Dendritic cell treated with granulocyte-macrophage colony-stimulating factor and Interleukin-4, amounts not matched to agents 40 ng/mL and 50 ng/mL, for 4 days (primary cell): ENCODE results near the gene LTBP3.

Experiments used
- H3K27ac Mint-ChIP-seq: one replicate; pipeline ENCODE4 v1.8.0; 2022; ENCODE audit warnings: mild to moderate bottlenecking, mixed read lengths
- H3K27me3 Mint-ChIP-seq: one replicate; pipeline ENCODE4 v1.8.0; 2022; ENCODE audit warnings: mild to moderate bottlenecking, mixed read lengths
- H3K36me3 Mint-ChIP-seq: one replicate; pipeline ENCODE4 v1.8.0; 2022; ENCODE audit warnings: low read depth, mixed read lengths
- H3K4me1 Mint-ChIP-seq: one replicate; pipeline ENCODE4 v1.8.0; 2022; ENCODE audit warnings: low read depth, mixed read lengths
- H3K4me3 Mint-ChIP-seq: one replicate; pipeline ENCODE4 v1.8.0; 2022; ENCODE audit warnings: mild to moderate bottlenecking, moderate library complexity, mixed read lengths
- H3K9me3 Mint-ChIP-seq: one replicate; pipeline ENCODE4 v1.8.0; 2022; ENCODE audit warnings: mixed read lengths
- intact Hi-C: fragments of 100-400 bp; cut with micrococcal nuclease; formaldehyde crosslinking; loops from one replicate; pipeline ENCODE4 v1.15.0; 2022

The LTBP3 gene

GRCh38 chr11:65580031-65580692 is 22.0 kb upstream of the LTBP3 start:
- peak overlapping the region; percentile 72 for H3K27ac Mint-ChIP-seq
- no peaks in the 10 kb centered on the region for H3K27me3 Mint-ChIP-seq
- H3K9me3 Mint-ChIP-seq, result no peaks in the 10 kb centered on the region
- H3K36me3 Mint-ChIP-seq, result peaks cover 95% of the 10 kb centered on the region
- H3K4me1 Mint-ChIP-seq, result peaks cover 76% of the 10 kb centered on the region
- intact Hi-C loops, result no loop called here
- no peak overlapping the region for H3K4me3 Mint-ChIP-seq

DNA sequence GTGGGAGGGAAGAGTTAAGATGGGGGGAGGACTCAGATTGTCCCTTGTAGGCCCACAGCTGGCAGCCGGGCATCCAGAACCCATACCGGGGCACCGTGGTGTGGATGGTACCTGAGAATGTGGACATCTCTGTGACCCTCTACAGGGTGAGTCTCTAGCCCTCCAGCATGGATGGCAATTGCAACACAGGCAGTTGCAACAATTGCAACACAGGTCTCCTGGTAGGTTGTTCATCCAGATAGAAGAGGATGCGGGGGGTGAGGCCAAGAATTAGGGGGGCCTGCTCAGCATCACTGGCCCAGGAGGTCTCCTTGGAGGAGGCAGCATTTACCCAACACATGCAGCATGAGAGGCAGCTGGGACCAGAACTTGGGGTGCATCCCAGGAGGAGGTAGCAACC is 21.1 kb upstream of the LTBP3 start:
- Mint-ChIP-seq H3K27ac (peak overlapping the region; percentile 90), H3K4me3 (peak overlapping the region; percentile 21), H3K36me3 (peaks cover 94% of the 10 kb centered on the region), H3K9me3 (no peaks in the 10 kb centered on the region), H3K4me1 (peaks cover 77% of the 10 kb centered on the region), H3K27me3 (no peaks in the 10 kb centered on the region)
- intact Hi-C loops, result no loop called here

GRCh38 chr11:65578667-65579066 is 20.5 kb upstream of the LTBP3 start:
- H3K4me3 Mint-ChIP-seq, result peak overlapping the region; percentile 92
- H3K4me1 Mint-ChIP-seq, result peaks cover 76% of the 10 kb centered on the region
- H3K27me3 Mint-ChIP-seq, result no peaks in the 10 kb centered on the region

GRCh38 chr11:65578134-65578533 is 20.0 kb upstream of the LTBP3 start:
- H3K9me3 Mint-ChIP-seq, result no peaks in the 10 kb centered on the region
- peak overlapping the region; percentile 90 for H3K27ac Mint-ChIP-seq
- intact Hi-C loops, result no loop called here
- H3K4me1 Mint-ChIP-seq, result peaks cover 76% of the 10 kb centered on the region
- H3K36me3 Mint-ChIP-seq, result peaks cover 94% of the 10 kb centered on the region
- H3K4me3 Mint-ChIP-seq, result peak overlapping the region; percentile 92
- no peaks in the 10 kb centered on the region for H3K27me3 Mint-ChIP-seq

More at GRCh38 chr11:65578667-65579066, 20.5 kb upstream of the LTBP3 start:
- Mint-ChIP-seq H3K36me3 (peaks cover 94% of the 10 kb centered on the region), H3K9me3 (no peaks in the 10 kb centered on the region), H3K27ac (peak overlapping the region; percentile 90)
- intact Hi-C loops, result no loop called here

- intact Hi-C loops, result loop anchor here (1.0 kb wide), 1 partner anchor 10 kb away; no protein-coding TSS in a partner anchor
- H3K9me3 Mint-ChIP-seq, result no peaks in the 10 kb centered on the region
- H3K27ac Mint-ChIP-seq, result peak overlapping the region; percentile 90
- peak overlapping the region; percentile 92 for H3K4me3 Mint-ChIP-seq
- H3K36me3 Mint-ChIP-seq, result peaks cover 91% of the 10 kb centered on the region
- no peaks in the 10 kb centered on the region for H3K27me3 Mint-ChIP-seq
- peaks cover 73% of the 10 kb centered on the region for H3K4me1 Mint-ChIP-seq
Measured at GRCh38 chr11:65577756-65578109, 19.6 kb upstream of the LTBP3 start.

DNA sequence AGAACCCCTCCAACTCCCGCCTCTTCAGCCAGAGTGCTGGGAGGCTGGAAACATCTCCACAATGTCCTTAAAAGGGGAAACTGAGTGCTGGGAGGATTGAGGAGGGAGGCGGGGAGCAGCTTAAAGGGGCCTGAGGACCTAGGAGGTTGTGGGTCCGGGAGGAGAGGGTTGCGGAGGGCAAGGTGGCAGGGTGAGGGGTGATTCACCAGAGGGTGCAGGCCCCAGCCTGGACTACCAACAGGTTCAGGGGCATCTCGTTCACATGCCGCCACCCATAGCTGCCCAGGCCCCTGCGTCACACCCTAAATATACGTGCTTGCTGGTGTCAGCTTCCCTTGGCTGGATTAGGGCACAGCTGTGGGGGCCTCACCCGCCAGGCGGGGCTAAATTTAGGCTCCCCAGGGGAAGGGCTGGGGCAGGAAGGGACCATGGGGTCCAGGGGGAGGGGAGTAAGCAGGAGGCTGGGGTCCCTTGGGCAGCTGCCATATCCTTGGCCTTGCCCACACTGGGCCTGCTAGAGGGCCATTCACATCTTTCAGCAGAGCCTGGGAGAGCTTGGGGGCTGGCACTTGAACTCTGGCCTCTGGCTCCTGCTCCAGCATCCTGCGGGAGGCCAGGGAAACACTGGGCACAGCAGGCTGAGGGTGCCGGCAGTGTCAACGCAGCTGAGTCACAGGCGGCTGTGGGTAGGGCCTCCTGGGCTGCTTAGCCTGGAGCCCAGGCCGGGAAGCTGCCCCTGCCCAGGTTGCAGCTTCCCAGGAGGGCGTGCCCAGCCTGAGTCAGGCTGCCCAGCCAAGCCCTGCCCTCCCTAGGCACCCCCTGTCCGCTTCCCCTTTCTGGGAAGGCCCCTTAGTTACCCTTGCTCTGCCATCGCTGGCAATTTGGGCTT is 19.0 kb upstream of the LTBP3 start:
- peak overlapping the region; percentile 90 for H3K27ac Mint-ChIP-seq
- peaks cover 87% of the 10 kb centered on the region for H3K36me3 Mint-ChIP-seq
- peaks cover 69% of the 10 kb centered on the region for H3K4me1 Mint-ChIP-seq
- intact Hi-C loops, result loop anchor here (1.0 kb wide), 1 partner anchor 10 kb away; no protein-coding TSS in a partner anchor
- H3K27me3 Mint-ChIP-seq, result no peaks in the 10 kb centered on the region
- peak overlapping the region; percentile 92 for H3K4me3 Mint-ChIP-seq
- no peaks in the 10 kb centered on the region for H3K9me3 Mint-ChIP-seq

DNA sequence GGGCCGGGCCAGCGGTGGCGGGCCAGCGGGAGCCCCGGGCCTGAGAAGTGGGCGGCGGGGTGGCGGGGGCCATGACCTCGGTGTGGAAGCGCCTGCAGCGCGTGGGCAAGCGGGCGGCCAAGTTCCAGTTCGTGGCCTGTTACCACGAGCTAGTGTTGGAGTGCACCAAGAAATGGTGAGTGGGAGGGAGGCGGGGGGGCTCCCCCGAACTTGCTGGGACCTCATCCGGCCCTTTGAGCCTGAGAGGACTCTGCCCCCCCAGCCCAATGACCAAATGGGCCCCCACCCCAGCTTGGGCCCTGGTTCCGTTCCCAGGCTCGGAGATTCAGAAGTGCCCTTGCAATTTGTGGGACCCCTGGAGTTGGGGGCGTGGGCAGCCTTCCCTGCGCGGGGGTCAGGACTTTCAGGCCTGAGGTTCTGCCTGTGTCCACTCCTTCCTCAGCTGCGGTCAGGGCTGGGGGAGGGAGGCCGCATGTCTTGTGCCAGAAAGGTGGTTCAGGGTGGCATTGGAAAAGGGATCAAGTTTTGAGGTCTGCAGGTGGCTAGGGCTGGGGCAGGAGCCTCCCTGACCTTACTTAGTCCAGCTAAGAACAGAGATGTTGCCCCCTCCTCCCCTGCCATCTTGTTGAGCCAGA is 18.2 kb upstream of the LTBP3 start:
- intact Hi-C loops, result no loop called here
- H3K4me1 Mint-ChIP-seq, result peaks cover 69% of the 10 kb centered on the region
- H3K36me3 Mint-ChIP-seq, result peaks cover 87% of the 10 kb centered on the region

GRCh38 chr11:65575568-65576231 is 17.5 kb upstream of the LTBP3 start, which contains the start of gene EHBP1L1:
EHBP1L1 (plus strand) TSS chr11:65576053; CDS start chr11:65576303, 250 bp downstream.
- Mint-ChIP-seq H3K9me3 (no peaks in the 10 kb centered on the region), H3K27ac (peak within 1 kb of the TSS; percentile 90), H3K36me3 (peaks cover 87% of the 10 kb centered on the region), H3K27me3 (no peaks in the 10 kb centered on the region), H3K4me1 (peaks cover 70% of the 10 kb centered on the region), H3K4me3 (peak within 1 kb of the TSS; percentile 92)
- intact Hi-C loops, result no loop called here

More for the DNA sequence above, 18.2 kb upstream of the LTBP3 start:
- Mint-ChIP-seq H3K4me3 (peak overlapping the region; percentile 92), H3K27ac (peak overlapping the region; percentile 90), H3K27me3 (no peaks in the 10 kb centered on the region), H3K9me3 (no peaks in the 10 kb centered on the region)

DNA sequence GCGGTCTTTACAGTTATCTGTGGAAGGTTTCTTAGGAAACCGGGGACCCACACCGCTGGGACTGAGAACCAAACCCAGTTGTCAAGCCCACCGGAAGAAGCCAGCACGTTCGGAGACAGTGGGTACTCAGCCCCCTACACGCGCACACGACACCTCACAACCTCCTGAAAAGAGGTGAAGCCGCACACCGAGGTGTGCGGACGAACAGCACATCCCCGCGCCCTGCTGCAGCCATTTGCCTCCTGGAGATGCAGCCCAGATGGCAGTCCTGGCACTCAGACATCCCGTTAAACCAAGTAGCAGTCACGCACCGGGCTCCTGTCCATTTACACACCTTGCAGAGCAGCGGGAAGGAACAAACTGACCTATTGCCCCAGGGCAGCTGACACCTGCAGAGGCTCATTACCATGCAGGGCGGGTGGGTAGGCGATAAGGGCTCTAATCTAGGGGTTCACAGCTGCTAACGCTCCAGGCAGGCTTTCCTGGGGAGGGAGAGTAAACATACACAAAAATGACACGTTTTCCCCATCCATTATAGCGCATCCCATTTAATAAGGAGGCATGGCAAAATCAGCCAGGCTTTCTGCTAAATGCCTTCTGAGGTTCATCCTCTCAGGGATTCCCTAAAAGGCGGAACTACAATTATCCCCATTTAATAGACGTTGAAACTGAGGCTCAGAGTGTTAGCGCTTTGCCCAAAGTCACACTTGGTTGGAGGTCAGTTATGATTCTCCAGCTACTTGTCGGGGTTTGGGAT is 16.8 kb upstream of the LTBP3 start:
- Mint-ChIP-seq H3K4me1 (peaks cover 68% of the 10 kb centered on the region), H3K27me3 (no peaks in the 10 kb centered on the region), H3K9me3 (no peaks in the 10 kb centered on the region), H3K27ac (peak overlapping the region; percentile 90), H3K36me3 (peaks cover 86% of the 10 kb centered on the region), H3K4me3 (peak overlapping the region; percentile 86)
- intact Hi-C loops, result loop anchor here (1.0 kb wide), 2 partner anchors 13 to 40 kb away; partner anchors contain the start of gene PCNX3

DNA sequence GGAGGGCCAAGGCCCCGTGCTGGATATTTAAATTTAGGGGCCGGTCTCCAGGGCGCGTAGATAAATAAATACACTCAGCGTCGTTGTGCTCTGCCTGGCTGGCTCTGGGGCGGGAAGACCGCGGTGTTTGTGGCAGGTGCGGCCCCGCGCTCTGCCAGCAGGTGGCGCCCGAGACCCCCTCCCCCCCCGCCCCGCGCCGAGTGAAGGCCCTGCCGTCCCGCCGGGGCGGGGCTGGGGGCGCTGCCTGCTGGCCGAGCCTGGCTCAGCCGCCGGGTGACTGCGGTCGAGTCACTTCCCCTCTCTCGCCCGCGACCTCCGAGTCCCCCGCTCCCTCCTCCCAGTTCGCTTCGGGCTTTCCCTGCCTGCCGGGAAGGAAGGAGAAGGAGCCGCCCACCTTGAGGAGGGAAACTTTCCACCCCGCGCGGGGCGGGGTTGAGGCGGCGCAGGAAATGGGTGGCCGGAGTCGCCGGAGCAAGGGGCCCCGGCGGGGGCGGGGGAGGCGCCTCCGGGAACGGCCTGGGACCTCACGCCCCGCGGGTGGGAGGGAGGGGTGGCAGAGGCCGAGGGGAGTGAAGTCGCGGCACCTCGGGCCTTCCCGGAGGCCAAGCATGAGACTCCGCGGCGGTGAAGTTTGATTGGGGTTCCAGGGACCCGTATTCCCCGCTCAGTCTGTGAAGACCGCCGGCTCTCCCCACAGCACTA is 16.1 kb upstream of the LTBP3 start:
- no peaks in the 10 kb centered on the region for H3K27me3 Mint-ChIP-seq
- peaks cover 67% of the 10 kb centered on the region for H3K4me1 Mint-ChIP-seq
- intact Hi-C loops, result loop anchor here (1.0 kb wide), 2 partner anchors 14 to 41 kb away; partner anchors contain the start of gene PCNX3
- peak overlapping the region; percentile 86 for H3K4me3 Mint-ChIP-seq
- H3K36me3 Mint-ChIP-seq, result peaks cover 86% of the 10 kb centered on the region
- peak overlapping the region; percentile 90 for H3K27ac Mint-ChIP-seq
- H3K9me3 Mint-ChIP-seq, result no peaks in the 10 kb centered on the region

GRCh38 chr11:65573391-65574079 is 15.4 kb upstream of the LTBP3 start:
- intact Hi-C loops, result loop anchor here (1.0 kb wide), 2 partner anchors 15 to 42 kb away; partner anchors contain the start of gene PCNX3
- Mint-ChIP-seq H3K4me1 (peaks cover 67% of the 10 kb centered on the region), H3K4me3 (peak overlapping the region; percentile 86), H3K27me3 (no peaks in the 10 kb centered on the region), H3K9me3 (no peaks in the 10 kb centered on the region), H3K27ac (peak overlapping the region; percentile 90), H3K36me3 (peaks cover 86% of the 10 kb centered on the region)
